SK-N-SH (cell line): ENCODE data around the gene SMCHD1. TPM values are rescaled to one million over a fixed set of nuclear protein-coding genes. Genes with fewer than 3 reads are reported as not detected.

Source experiments
- CTCF ChIA-PET: fragments of 300-600, 350-600 bp; formaldehyde crosslinking; extraction: SDS; loops from one replicate; lab custom pipeline; 2021; lab: Yijun Ruan, JAX
- POLR2A ChIA-PET: fragments of 350-600 bp; sonication (Branson Sonifier 250); formaldehyde crosslinking; extraction: SDS; loops from one replicate; lab custom pipeline; 2020; ENCODE audit warnings: antibody characterized with exemption, inconsistent platforms; lab: Yijun Ruan, JAX
- DNase-seq: peaks from one replicate; pipeline ENCODE4 v3.0.0; 2012
- H2AFZ ChIP-seq: fragments of 200-600 bp; sonication (generic); 2 replicates; pipeline ENCODE4 v1.8.1; 2016; ENCODE audit warnings: antibody characterized with exemption, mild to moderate bottlenecking, low read depth
- H3F3A ChIP-seq: fragments of 200-600 bp; sonication (generic); replicated peaks from 2 replicates; pipeline ENCODE3; 2016; ENCODE audit warnings: antibody characterized with exemption, mild to moderate bottlenecking; ENCODE audit not compliant: insufficient read depth
- H3K27ac ChIP-seq, 2 experiments: fragments of 200-500 bp in 1 of 2; fragments of 200-600 bp in 1 of 2; sonication (Bioruptor generic) in 1 of 2; sonication (generic), shearing (Covaris generic) in 1 of 2; 2 replicates each; pipeline versions ENCODE4 v1.5.1 to v1.6.1; 2014 to 2016; ENCODE audit warnings: low read depth in 2 of 2, inconsistent platforms in 1 of 2, low read length in 1 of 2, mild to moderate bottlenecking in 1 of 2, mixed read lengths in 1 of 2
- H3K27me3 ChIP-seq: fragments of 200-600 bp; sonication (generic), shearing (Covaris generic); 2 replicates; pipeline ENCODE4 v1.6.1; 2016; ENCODE audit warnings: mixed run types; ENCODE audit not compliant: insufficient read depth
- H3K36me3 ChIP-seq, 2 experiments: fragments of 200-500 bp in 1 of 2; fragments of 200-600 bp in 1 of 2; sonication (Bioruptor generic) in 1 of 2; sonication (generic) in 1 of 2; replicated peaks in 1 of 2; 2 replicates each; pipeline versions ENCODE3 to v1.5.1; 2014 to 2016; ENCODE audit warnings: low read length in 1 of 2, mild to moderate bottlenecking in 1 of 2; ENCODE audit not compliant: insufficient read depth in 2 of 2, control insufficient read depth in 1 of 2
- H3K4me1 ChIP-seq, 2 experiments: fragments of 200-500 bp in 1 of 2; fragments of 200-600 bp in 1 of 2; sonication (Bioruptor generic) in 1 of 2; sonication (generic), shearing (Covaris generic) in 1 of 2; 2 replicates each; pipeline versions ENCODE4 v1.5.1 to v1.6.1; 2014 to 2016; ENCODE audit warnings: low read depth in 1 of 2, low read length in 1 of 2, mixed run types in 1 of 2; ENCODE audit not compliant: insufficient read depth in 2 of 2, control insufficient read depth in 1 of 2
- H3K4me2 ChIP-seq: fragments of 200-600 bp; sonication (generic), shearing (Covaris generic); 2 replicates; pipeline ENCODE4 v1.6.1; 2017; ENCODE audit warnings: mixed run types
- H3K4me3 ChIP-seq, 2 experiments: fragments of 200-500 bp in 1 of 2; fragments of 200-600 bp in 1 of 2; sonication (Bioruptor generic) in 1 of 2; sonication (generic), shearing (Covaris generic) in 1 of 2; 2 replicates each; pipeline versions ENCODE4 v1.5.1 to v1.8.1; 2014 to 2016; ENCODE audit warnings: low read depth in 2 of 2, inconsistent platforms in 1 of 2, low read length in 1 of 2, mild to moderate bottlenecking in 1 of 2, mixed read lengths in 1 of 2, moderate library complexity in 1 of 2
- H3K79me2 ChIP-seq: fragments of 200-600 bp; sonication (generic); 2 replicates; pipeline ENCODE4 v1.8.1; 2017; ENCODE audit warnings: mild to moderate bottlenecking; ENCODE audit not compliant: insufficient read depth
- H3K9ac ChIP-seq: fragments of 200-600 bp; sonication (generic); 2 replicates; pipeline ENCODE4 v1.6.1; 2017; ENCODE audit warnings: mixed run types
- H3K9me2 ChIP-seq: fragments of 200-600 bp; sonication (generic); 2 replicates; pipeline ENCODE4 v1.6.1; 2017; ENCODE audit warnings: mixed run types
- H3K9me3 ChIP-seq: fragments of 200-600 bp; sonication (generic); 2 replicates; pipeline ENCODE4 v1.6.1; 2017; ENCODE audit warnings: mixed run types, mild to moderate bottlenecking, moderate library complexity
- H4K20me1 ChIP-seq: fragments of 200-600 bp; sonication (generic); 2 replicates; pipeline ENCODE4 v1.6.1; 2017; ENCODE audit warnings: mild to moderate bottlenecking, mixed run types; ENCODE audit not compliant: insufficient read depth
- CTCF ChIP-seq: fragments of 200-600 bp; sonication (generic); IDR thresholded peaks from 2 replicates; pipeline ENCODE4 v1.6.1; 2017; ENCODE audit warnings: antibody characterized with exemption, mild to moderate bottlenecking, moderate library complexity
- ELF1 ChIP-seq: IDR thresholded peaks from 2 replicates; pipeline ENCODE4 v1.4.0; 2012
- FOXM1 ChIP-seq: IDR thresholded peaks from 2 replicates; pipeline ENCODE4 v1.4.0; 2012; ENCODE audit warnings: low read depth, mild to moderate bottlenecking
- GATA2 ChIP-seq: sonication (generic); formaldehyde crosslinking; IDR thresholded peaks from 2 replicates; pipeline ENCODE4 v1.5.0; 2020; ENCODE audit warnings: mild to moderate bottlenecking, missing genetic modification reagents
- JUND ChIP-seq: IDR thresholded peaks from 2 replicates; pipeline ENCODE4 v1.4.0; 2012
- MEF2A ChIP-seq: IDR thresholded peaks from 2 replicates; pipeline ENCODE4 v1.4.0; 2012; ENCODE audit warnings: low read depth, borderline replicate concordance
- MXI1 ChIP-seq: IDR thresholded peaks from 2 replicates; pipeline ENCODE4 v1.6.1; 2012; ENCODE audit warnings: mild to moderate bottlenecking, low read depth, low read length, improper control_type of control experiment
- NFIC ChIP-seq: IDR thresholded peaks from 2 replicates; pipeline ENCODE4 v1.4.0; 2012; ENCODE audit warnings: borderline replicate concordance
- RAD21 ChIP-seq: IDR thresholded peaks from 2 replicates; pipeline ENCODE4 v1.6.1; 2012; ENCODE audit warnings: mild to moderate bottlenecking, low read length
- SIN3A ChIP-seq: IDR thresholded peaks from 2 replicates; pipeline ENCODE4 v1.6.1; 2012; ENCODE audit warnings: low read depth, mild to moderate bottlenecking, low read length, moderate library complexity, borderline replicate concordance
- SMC3 ChIP-seq: IDR thresholded peaks from 2 replicates; pipeline ENCODE4 v1.6.1; 2012; ENCODE audit warnings: low read depth, low read length, improper control_type of control experiment
- TCF12 ChIP-seq: IDR thresholded peaks from 2 replicates; pipeline ENCODE4 v1.4.0; 2012
- TEAD4 ChIP-seq: IDR thresholded peaks from 2 replicates; pipeline ENCODE4 v1.4.0; 2012; ENCODE audit warnings: mild to moderate bottlenecking, borderline replicate concordance; ENCODE audit not compliant: insufficient read depth
- WGBS: methylation state at CpG from one replicate; pipeline ENCODE4 v1.1.6; 2017; ENCODE audit warnings: low lambda C conversion rate; 5-methylcytosine and 5-hydroxymethylcytosine counted together
- polyA plus RNA-seq, 3 experiments: library from polyadenylated mRNA; depleted of rRNA; stranded (reverse); fragments of >200 nt; gene quantifications; 2 replicates each; pipeline ENCODE4 v1.2.3, GENCODE V29; 2012
- TF ChIP-seq, protein P1 (sequence below): fragments of 150-350 bp; IDR thresholded peaks from 2 replicates; pipeline ENCODE4 v1.6.1; 2017; ENCODE audit warnings: antibody characterized with exemption, low read length, low read depth, borderline replicate concordance
- TF ChIP-seq, protein P2 (sequence below): IDR thresholded peaks from 2 replicates; pipeline ENCODE4 v1.4.0; 2012; ENCODE audit warnings: low read depth
- TF ChIP-seq, protein P3 (sequence below): IDR thresholded peaks from 2 replicates; pipeline ENCODE4 v1.4.0; 2012; ENCODE audit warnings: low read depth, borderline replicate concordance

The SMCHD1 gene
- polyA plus RNA-seq, 1 of the 3 experiments (the other 2 are of a cell fraction) = 8.9 TPM

GRCh38 chr18:2822213-2822921 is 166.8 kb downstream of the SMCHD1 start:
- no peak overlapping the region for H3K9ac ChIP-seq
- H3F3A ChIP-seq = no peaks in the 10 kb centered on the region
- H3K79me2 ChIP-seq = no peaks in the 10 kb centered on the region
- no peaks in the 10 kb centered on the region for H3K9me2 ChIP-seq
- H3K4me2 ChIP-seq = no peak overlapping the region
- H3K27me3 ChIP-seq = no peaks in the 10 kb centered on the region; the same call in 1 of the 2 replicates
- H2AFZ ChIP-seq = no peak overlapping the region
- no peaks in the 10 kb centered on the region for H3K9me3 ChIP-seq
- WGBS = 61% methylated on average over 6 of the region's 6 CpGs
- TF ChIP-seq CTCF = no peak
- TF ChIP-seq NFIC = no peak
- TF ChIP-seq SIN3A = no peak
- TF ChIP-seq JUND = no peak
- TF ChIP-seq, protein P1, sequence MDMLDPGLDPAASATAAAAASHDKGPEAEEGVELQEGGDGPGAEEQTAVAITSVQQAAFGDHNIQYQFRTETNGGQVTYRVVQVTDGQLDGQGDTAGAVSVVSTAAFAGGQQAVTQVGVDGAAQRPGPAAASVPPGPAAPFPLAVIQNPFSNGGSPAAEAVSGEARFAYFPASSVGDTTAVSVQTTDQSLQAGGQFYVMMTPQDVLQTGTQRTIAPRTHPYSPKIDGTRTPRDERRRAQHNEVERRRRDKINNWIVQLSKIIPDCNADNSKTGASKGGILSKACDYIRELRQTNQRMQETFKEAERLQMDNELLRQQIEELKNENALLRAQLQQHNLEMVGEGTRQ = no peak
- no peak for TF ChIP-seq ELF1
- TF ChIP-seq MXI1 = no peak
- TF ChIP-seq FOXM1 = no peak
- TF ChIP-seq SMC3 = no peak
- no peak for TF ChIP-seq TCF12
- TF ChIP-seq TEAD4 = no peak
- TF ChIP-seq, protein P2, sequence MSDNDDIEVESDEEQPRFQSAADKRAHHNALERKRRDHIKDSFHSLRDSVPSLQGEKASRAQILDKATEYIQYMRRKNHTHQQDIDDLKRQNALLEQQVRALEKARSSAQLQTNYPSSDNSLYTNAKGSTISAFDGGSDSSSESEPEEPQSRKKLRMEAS = no peak
- no peak for TF ChIP-seq MEF2A
- TF ChIP-seq GATA2 (CRISPR knock-in tag) = no peak
- no peak for TF ChIP-seq RAD21
- TF ChIP-seq, protein P3, sequence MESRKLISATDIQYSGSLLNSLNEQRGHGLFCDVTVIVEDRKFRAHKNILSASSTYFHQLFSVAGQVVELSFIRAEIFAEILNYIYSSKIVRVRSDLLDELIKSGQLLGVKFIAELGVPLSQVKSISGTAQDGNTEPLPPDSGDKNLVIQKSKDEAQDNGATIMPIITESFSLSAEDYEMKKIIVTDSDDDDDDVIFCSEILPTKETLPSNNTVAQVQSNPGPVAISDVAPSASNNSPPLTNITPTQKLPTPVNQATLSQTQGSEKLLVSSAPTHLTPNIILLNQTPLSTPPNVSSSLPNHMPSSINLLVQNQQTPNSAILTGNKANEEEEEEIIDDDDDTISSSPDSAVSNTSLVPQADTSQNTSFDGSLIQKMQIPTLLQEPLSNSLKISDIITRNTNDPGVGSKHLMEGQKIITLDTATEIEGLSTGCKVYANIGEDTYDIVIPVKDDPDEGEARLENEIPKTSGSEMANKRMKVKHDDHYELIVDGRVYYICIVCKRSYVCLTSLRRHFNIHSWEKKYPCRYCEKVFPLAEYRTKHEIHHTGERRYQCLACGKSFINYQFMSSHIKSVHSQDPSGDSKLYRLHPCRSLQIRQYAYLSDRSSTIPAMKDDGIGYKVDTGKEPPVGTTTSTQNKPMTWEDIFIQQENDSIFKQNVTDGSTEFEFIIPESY = no peak
- ChIA-PET CTCF (no interaction called here), POLR2A (no interaction called here)
- H3K4me3 ChIP-seq = no peak overlapping the region
- no peak overlapping the region for H3K27ac ChIP-seq
- no peaks in the 10 kb centered on the region for H3K36me3 ChIP-seq
- DNase-seq = no peak
- no peaks in the 10 kb centered on the region for H3K4me1 ChIP-seq
- no peaks in the 10 kb centered on the region for H4K20me1 ChIP-seq
